HG02798 (cell line): ENCODE measurements around the gene CHSY1.

Source experiments
- ATAC-seq: cut with Tn5 transposase; IDR thresholded peaks from one replicate; pipeline ENCODE4 v1.9.1; 2021; ENCODE audit warnings: mild to moderate bottlenecking; ENCODE audit not compliant: unreplicated experiment, poor library complexity

CHSY1 gene

GRCh38 chr15:101246824-101247745 is 4.8 kb downstream of the CHSY1 start:
- ATAC-seq, result no peak

- ATAC-seq, result no peak
Measured at GRCh38 chr15:101246391-101246790, 5.5 kb downstream of the CHSY1 start.

GRCh38 chr15:101244889-101245668 is 6.8 kb downstream of the CHSY1 start:
- ATAC-seq, result no peak

DNA sequence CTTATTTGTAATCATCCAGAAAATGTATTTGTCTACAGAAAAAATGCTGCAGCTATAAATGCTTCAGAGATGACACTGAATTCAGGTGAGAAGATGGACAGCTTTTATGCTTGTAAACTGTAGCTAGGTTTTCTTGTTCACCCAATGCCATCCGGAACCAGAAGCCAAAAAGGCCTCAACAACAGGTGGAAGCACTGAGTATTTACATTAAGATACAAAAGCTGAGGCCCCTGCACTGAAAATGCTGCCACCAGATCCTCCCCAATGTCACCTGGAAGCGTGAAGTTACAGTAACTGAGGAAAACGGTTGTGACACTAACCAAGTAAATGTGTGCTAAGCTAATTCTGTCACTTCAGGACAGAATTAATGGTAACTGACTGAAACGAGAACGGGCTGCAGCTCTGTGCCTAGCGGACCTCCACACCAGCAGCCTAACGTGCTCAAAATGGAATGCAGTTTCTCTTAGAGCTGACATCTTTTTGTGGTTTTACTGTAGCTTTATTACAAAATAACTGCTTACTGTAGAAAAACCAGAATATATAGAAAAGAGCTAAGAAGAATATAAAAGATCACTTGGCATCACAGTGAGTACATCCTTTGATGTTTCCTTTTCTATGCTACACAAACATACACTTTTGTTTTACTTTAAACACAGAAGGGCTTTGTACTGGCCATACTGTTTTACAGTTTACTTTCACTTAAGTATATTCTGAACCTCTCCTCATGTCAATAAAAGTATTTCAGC is 7.6 kb downstream of the CHSY1 start:
- no peak for ATAC-seq

DNA sequence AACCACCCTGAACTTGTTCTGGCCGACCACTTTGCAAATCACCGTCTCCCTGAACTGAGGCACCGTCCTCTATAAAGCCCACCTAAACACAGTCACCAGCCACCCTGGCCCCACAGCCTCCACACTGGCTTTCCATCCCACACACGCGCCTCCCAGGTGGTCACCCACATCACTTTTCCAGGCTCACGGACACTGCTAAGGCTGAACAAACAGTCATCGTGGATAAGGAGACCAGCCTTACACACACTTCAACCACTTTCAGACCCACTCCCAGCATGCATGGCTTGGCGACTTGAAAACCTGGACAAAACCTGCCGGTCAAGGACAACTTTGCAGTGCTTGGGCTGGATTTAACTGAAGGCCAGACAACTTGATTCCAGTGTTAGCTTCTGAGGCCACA is 8.4 kb downstream of the CHSY1 start:
- no peak for ATAC-seq

GRCh38 chr15:101242999-101243336 is 8.9 kb downstream of the CHSY1 start:
- ATAC-seq, result no peak

DNA sequence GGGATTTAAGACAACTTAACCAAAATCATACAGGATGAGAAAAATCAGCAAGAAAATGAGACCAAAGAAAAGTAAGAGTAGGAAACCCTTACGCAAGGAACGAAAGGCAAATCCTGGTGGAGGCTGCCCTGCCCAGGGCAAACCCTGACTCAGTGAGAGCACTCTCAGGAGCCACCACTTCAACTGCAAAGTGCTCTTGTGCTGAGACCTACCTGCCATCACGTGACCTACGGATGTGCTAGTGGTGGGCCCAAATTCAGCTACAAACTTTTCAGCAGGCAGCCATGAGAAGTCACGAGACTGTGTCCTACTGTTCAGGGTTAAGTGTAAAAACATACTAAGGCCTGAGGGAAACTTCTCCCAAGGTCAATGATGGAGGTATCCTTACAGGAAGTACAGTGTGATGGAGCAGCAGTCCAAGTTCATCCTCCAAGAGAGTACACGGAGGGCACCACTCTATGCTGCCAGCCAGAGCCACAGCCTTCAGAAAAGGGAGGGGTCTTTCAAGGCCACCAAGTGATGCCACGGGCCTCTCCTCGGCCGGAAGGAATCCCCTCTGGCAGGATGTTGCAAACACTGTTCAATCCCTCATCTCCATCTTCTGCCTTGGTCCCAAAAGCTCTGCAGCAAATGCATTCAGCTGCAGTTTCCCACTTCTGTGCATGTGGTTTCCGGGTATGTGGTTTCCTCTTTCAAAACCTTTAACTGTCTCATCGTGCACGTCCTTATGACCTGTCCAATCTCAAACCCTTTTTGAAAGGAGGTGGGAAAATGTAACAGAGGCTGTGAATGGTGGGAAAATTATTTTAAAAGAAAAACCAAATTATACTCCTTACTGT is 9.5 kb downstream of the CHSY1 start:
- peak; percentile 81 for ATAC-seq

- ATAC-seq, result no peak
Measured at GRCh38 chr15:101240358-101240757, 11.5 kb downstream of the CHSY1 start.

DNA sequence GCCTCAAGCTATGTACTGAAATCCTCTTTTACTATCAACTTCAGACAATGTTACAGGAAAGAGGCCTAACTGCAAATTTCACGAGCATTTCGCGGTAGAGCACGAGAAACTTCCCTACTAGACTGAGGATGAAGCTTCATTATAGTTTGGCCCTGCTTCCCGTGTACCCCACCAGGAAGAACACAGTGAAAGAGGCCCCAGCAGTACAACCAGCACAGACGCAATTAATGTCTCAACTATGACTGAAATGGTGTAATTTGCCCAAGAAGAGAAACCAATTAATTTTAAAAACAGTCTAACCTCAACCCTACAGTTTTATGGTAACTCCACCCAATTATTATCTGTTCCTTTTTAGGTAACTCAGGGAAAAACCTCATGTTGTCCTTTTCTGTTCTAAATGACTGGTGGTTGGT is 12.1 kb downstream of the CHSY1 start:
- no peak for ATAC-seq

DNA sequence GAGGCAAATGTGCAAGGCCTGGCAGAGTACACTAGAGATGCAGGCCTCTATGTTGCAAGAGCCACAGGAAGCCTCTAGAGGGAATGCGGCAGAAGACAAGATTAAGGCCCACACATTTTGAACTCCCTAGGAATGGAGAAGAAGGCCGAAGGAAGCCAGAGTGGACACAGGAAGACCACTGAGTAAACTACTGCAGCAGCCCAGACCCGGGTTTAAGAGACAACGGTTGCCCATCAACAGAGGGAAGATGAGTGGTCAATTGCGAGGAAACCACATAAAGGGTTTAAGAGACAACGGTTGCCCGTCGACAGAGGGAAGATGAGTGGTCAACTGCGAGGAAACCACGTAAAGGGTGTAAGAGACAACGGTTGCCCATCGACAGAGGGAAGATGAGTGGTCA is 14.6 kb downstream of the CHSY1 start:
- ATAC-seq, result no peak

GRCh38 chr15:101233651-101234280 is 18.1 kb downstream of the CHSY1 start:
- no peak for ATAC-seq

- no peak for ATAC-seq
Measured at GRCh38 chr15:101232677-101233076, 19.2 kb downstream of the CHSY1 start.

DNA sequence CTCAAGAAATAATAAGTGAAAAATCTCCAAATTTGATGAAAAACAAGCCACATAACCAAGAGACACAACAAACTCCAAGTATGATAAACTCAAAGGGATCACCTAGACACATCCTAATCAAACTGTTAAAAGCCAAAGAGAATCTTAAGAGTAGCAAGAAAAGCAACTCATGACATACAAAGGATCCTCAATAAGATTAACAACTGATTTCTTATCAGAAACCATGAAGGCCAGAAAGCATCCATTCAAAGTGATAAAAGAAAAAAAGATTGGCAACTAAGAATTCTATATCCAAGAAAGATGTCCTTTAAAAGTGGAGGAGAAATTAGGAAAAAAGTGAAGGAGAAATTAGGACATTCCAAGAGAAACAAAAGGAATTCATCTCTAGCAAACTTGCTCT is 23.5 kb downstream of the CHSY1 start:
- ATAC-seq, result no peak

GRCh38 chr15:101225658-101226057 is 26.2 kb downstream of the CHSY1 start:
- no peak for ATAC-seq

DNA sequence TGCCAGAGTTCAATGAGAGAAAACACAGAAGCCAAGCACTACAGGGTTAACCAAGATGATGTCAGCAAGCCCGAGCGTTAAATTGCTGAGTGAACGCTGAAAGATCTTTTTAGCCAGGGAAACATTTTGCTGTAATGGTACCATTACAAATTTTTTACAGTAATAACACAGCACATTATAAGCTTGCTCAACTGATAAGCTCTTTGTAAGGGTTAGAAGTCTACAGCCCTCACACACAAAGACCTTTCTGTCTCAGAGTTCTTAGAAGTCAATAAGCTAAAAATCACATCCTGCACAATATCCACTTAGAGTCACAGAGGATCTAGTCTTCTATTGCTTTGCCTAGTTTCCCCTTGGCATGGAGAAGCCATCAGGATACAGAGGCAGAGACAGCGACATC is 29.9 kb downstream of the CHSY1 start:
- ATAC-seq, result no peak

GRCh38 chr15:101220060-101220459 is 31.8 kb downstream of the CHSY1 start:
- no peak for ATAC-seq

DNA sequence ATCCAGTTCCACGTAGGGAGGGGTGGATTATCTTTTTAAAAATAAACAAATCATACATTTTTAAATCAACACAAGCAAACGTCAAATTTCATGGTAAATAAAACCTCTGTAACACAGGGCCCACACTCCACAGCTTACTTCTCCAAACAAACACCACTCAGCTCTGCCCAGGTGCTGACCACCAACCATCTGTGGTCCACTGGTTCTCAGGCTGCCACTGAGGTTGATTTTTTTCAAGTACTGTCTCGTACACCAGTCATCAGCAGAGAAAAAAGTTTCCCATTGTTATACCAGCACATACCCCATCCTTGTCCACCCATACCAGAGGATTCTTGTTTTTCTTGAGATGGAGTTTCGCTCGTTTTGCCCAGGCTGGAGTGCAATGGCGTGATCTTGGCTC is 32.4 kb downstream of the CHSY1 start:
- no peak for ATAC-seq

DNA sequence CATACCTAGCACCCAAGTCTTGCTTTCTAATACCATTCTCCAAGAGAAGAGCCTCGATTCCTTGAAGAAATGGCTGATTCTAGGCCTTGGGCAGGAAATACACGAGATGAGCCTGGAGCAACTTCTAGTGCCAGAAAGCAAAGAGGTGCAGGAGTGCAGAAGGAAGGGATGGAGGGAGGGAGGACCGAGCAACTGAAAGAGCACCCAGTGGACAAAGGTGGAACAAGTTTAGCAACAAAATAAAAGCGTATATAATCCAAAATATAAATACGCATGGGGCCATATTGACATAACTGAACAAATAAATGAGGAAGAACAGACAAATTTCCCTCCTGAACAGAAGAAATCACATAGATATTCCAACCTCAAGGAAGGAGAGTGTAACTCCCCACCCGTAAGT is 34.4 kb downstream of the CHSY1 start:
- ATAC-seq, result no peak

DNA sequence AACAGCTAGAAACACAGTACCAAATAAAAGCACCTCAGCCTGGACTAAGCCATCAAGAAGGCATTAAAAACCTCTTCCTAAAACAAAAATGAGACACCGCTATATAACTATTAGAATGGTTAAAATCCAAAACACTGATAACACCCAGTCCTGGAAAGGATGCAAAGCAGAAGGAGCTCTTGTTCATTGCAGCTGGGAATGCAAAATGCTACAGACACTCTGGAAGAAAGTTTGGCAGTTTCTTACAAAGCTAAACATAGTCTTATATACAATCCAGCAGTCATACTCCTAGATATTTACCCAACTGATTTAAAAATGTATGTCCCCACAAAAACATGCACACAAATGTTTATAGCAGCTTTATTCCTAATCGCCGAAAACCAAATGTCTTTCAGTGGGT is 35.7 kb downstream of the CHSY1 start:
- ATAC-seq, result no peak

- no peak for ATAC-seq
Measured at GRCh38 chr15:101215681-101216080, 36.2 kb downstream of the CHSY1 start.
